ENCODE results near the gene UBE2D2.

DNA sequence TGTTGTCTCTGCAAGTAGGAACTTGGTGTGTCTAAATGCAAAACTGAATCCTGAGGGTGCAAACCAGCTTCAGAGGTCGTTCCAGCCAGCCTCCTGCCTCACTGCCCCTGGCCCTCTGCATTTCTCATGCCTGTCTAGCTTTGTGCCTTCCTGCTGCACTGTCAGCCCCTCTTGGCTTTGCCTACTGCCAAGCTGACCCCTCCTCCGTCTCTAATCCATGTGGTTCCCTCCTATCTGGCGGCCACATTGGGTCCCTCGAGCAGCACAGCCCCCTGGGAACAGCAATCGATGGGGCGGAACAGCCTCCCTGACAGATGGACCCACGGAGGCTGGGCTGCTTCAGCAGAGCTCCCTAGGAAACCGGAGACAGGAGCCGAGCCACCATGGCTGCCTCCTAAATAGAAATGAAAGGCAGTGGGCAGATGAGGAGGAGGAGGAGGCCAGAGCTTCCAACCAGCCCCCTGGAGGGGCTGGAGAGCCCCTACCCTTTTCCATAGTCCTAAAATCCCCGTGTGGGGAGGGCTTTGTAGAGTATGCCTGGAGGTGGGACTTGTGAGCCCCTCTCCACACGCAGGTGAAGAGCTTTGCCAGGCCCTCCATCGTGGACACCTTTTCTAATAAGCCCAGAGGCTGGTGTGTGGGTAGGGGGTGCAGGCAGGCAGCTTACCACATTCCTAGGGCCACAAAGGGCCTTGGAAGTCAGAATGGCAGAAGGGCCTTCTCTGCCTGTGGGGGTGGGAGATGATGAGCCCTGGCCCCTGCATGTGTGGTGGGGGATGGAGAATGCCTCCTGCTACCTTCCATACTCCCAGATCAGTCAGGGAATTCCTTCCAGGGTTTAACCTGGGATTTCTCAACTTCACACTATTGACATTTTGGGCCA lies 77.8 kb downstream of the UBE2D2 start:
- no peak for TF ChIP-seq TAF1 (IDR thresholded peaks at IDR 0.05; ENCODE audit: low read depth)
- TF ChIP-seq NFIC (IDR thresholded peaks at IDR 0.05): no peak
- no peak for TF ChIP-seq EP300 (IDR thresholded peaks at IDR 0.05; ENCODE audit: borderline replicate concordance)
- TF ChIP-seq ZBTB7A (IDR thresholded peaks at IDR 0.05; ENCODE audit: low read depth): no peak
- TF ChIP-seq, protein P1, sequence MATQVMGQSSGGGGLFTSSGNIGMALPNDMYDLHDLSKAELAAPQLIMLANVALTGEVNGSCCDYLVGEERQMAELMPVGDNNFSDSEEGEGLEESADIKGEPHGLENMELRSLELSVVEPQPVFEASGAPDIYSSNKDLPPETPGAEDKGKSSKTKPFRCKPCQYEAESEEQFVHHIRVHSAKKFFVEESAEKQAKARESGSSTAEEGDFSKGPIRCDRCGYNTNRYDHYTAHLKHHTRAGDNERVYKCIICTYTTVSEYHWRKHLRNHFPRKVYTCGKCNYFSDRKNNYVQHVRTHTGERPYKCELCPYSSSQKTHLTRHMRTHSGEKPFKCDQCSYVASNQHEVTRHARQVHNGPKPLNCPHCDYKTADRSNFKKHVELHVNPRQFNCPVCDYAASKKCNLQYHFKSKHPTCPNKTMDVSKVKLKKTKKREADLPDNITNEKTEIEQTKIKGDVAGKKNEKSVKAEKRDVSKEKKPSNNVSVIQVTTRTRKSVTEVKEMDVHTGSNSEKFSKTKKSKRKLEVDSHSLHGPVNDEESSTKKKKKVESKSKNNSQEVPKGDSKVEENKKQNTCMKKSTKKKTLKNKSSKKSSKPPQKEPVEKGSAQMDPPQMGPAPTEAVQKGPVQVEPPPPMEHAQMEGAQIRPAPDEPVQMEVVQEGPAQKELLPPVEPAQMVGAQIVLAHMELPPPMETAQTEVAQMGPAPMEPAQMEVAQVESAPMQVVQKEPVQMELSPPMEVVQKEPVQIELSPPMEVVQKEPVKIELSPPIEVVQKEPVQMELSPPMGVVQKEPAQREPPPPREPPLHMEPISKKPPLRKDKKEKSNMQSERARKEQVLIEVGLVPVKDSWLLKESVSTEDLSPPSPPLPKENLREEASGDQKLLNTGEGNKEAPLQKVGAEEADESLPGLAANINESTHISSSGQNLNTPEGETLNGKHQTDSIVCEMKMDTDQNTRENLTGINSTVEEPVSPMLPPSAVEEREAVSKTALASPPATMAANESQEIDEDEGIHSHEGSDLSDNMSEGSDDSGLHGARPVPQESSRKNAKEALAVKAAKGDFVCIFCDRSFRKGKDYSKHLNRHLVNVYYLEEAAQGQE (IDR thresholded peaks at IDR 0.05; ENCODE audit: low read depth): no peak
- TF ChIP-seq, protein P2, sequence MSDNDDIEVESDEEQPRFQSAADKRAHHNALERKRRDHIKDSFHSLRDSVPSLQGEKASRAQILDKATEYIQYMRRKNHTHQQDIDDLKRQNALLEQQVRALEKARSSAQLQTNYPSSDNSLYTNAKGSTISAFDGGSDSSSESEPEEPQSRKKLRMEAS (IDR thresholded peaks at IDR 0.05): no peak
- no peak for TF ChIP-seq CEBPB (IDR thresholded peaks at IDR 0.05)
